Activated B cell treated with CpG ODN at 0.5 μM for 24 hours (primary cell): ENCODE data around the gene GABRG3. TPM values are rescaled to one million over a fixed set of nuclear protein-coding genes. Genes with fewer than 3 reads are reported as not detected.

Experiments
- ATAC-seq: fragments of 200-7000 bp; cut with Tn5 transposase; one replicate; pipeline ENCODE4 v1.10.0; 2021; ENCODE audit warnings: low read depth, mild to moderate bottlenecking, moderate library complexity
- CTCF ChIA-PET: fragments of 350-600 bp; sonication (Branson Sonifier 250); formaldehyde crosslinking; loops from one replicate; lab custom pipeline; 2021; ENCODE audit warnings: antibody characterized with exemption; lab: Charles Lee
- POLR2A ChIA-PET: fragments of 350-600 bp; sonication (Branson Sonifier 250); formaldehyde crosslinking; loops from one replicate; lab custom pipeline; 2021; ENCODE audit warnings: antibody characterized with exemption; lab: Charles Lee
- DNase-seq: peaks from one replicate; pipeline ENCODE4 v3.0.0; 2022
- H3K27ac Mint-ChIP-seq: one replicate; pipeline ENCODE4 v1.8.0; 2020; ENCODE audit warnings: mixed read lengths
- H3K27me3 Mint-ChIP-seq: one replicate; pipeline ENCODE4 v1.8.0; 2021; ENCODE audit warnings: mixed read lengths
- H3K36me3 Mint-ChIP-seq: one replicate; pipeline ENCODE4 v1.8.0; 2021; ENCODE audit warnings: low read depth, mixed read lengths
- H3K4me1 Mint-ChIP-seq: one replicate; pipeline ENCODE4 v1.8.0; 2021; ENCODE audit warnings: mixed read lengths
- H3K4me3 Mint-ChIP-seq: one replicate; pipeline ENCODE4 v1.8.0; 2020; ENCODE audit warnings: mild to moderate bottlenecking, mixed read lengths
- H3K9me3 Mint-ChIP-seq: one replicate; pipeline ENCODE4 v1.8.0; 2020; ENCODE audit warnings: mixed read lengths
- intact Hi-C: fragments of 100-400 bp; cut with micrococcal nuclease; formaldehyde crosslinking; loops from one replicate; pipeline ENCODE4 v1.15.1; 2024
- total RNA-seq: library from RNA; stranded (reverse); gene quantifications from 2 replicates; pipeline ENCODE4 v1.2.3, GENCODE V29; 2022
- TF ChIP-seq, protein P1 (sequence below): fragments of 200-600 bp; IDR thresholded peaks from one replicate; pipeline ENCODE4 v1.8.0; 2022; ENCODE audit warnings: antibody characterized with exemption, mild to moderate bottlenecking

Gene GABRG3
- total RNA-seq, 1 donor from 2014 or later = not detected

DNA sequence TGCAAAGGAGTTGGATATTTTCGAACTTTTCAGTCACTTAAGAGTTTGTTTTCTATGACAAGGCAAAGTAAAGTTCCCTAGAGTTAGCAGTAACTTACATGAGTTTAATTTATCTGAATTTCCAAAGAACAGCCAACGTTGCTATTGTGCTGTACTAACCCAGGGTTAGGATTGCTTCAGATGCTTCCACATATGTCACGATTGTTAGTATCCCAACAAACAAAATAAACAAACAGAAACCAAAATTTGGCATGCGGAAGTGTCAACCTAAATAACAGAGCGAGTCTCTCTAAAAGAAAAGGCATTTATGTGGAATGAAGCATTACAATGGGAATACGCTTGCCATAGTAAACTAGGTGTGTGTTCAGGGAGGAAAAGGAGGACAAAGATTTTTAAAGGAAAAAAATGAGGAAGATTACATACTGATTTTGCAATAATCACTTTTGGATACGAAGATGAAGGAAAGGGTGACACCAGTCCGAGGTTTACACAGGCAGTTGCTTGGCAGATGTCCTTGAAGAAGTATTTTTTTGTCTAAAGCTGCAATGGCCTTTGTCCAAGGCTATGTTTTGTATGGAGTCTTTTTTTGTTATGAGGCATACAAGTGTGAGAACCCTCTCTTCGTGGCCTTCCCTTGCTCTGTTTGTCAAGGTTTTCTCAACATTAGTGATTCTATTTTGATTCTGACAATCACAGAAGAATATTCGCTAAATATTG is 267.9 kb downstream of the GABRG3 start:
- Mint-ChIP-seq H3K4me3 (no peak overlapping the region), H3K9me3 (peaks cover 2% of the 10 kb centered on the region), H3K4me1 (no peaks in the 10 kb centered on the region), H3K36me3 (no peaks in the 10 kb centered on the region), H3K27ac (no peak overlapping the region), H3K27me3 (no peaks in the 10 kb centered on the region)
- CTCF ChIA-PET = no interaction called here
- intact Hi-C loops = no loop called here
- POLR2A ChIA-PET = no interaction called here
- no peak for ATAC-seq
- TF ChIP-seq, protein P1, sequence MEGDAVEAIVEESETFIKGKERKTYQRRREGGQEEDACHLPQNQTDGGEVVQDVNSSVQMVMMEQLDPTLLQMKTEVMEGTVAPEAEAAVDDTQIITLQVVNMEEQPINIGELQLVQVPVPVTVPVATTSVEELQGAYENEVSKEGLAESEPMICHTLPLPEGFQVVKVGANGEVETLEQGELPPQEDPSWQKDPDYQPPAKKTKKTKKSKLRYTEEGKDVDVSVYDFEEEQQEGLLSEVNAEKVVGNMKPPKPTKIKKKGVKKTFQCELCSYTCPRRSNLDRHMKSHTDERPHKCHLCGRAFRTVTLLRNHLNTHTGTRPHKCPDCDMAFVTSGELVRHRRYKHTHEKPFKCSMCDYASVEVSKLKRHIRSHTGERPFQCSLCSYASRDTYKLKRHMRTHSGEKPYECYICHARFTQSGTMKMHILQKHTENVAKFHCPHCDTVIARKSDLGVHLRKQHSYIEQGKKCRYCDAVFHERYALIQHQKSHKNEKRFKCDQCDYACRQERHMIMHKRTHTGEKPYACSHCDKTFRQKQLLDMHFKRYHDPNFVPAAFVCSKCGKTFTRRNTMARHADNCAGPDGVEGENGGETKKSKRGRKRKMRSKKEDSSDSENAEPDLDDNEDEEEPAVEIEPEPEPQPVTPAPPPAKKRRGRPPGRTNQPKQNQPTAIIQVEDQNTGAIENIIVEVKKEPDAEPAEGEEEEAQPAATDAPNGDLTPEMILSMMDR = no peak
- no peak for DNase-seq

DNA sequence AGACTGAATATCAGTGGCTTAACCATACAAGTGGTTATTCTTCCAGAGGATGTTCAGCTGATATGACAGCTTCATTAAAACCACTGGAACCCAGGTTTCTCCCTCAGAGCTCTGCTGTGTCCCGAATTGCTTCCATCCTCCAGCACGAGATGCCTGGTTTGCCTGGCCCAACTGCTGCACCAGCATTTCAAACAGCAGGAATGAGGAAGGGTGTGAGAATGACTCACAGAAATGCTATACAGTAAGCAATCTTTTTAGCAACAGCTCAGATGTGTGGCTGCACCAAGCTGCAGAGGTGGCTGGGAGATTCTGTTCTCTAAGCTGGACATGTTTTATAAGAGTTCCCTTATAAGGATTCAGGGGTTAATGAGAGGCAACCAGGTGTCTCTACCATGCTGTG is 271.0 kb downstream of the GABRG3 start:
- CTCF ChIA-PET = no interaction called here
- Mint-ChIP-seq H3K27ac (no peak overlapping the region), H3K4me1 (no peaks in the 10 kb centered on the region), H3K9me3 (peaks cover 2% of the 10 kb centered on the region), H3K27me3 (no peaks in the 10 kb centered on the region), H3K4me3 (no peak overlapping the region), H3K36me3 (no peaks in the 10 kb centered on the region)
- intact Hi-C loops = no loop called here
- ATAC-seq (no peak), DNase-seq (no peak)
- POLR2A ChIA-PET = no interaction called here
- TF ChIP-seq, protein P1 = no peak

DNA sequence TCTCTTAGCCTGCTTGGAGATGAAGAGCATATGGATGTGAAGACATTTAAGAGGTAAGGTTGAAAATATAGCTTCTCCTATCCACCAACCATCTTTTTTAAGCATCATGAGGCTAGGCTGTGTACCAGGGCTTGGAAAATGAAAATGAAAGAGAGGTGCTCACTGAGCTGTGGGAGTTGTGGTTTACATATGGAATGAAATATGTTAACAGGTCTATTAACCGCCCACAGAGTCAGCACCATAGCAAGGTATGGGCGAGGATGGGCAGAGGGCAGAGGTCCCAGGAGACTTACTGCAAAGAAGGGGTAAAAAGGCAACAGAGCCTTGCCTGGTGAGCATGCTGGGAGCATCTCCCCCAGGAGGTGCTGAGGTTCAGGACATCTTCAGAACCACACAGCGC is 273.1 kb downstream of the GABRG3 start:
- DNase-seq = no peak
- Mint-ChIP-seq H3K27ac (no peak overlapping the region), H3K4me3 (no peak overlapping the region), H3K4me1 (no peaks in the 10 kb centered on the region), H3K9me3 (peaks cover 7% of the 10 kb centered on the region), H3K27me3 (no peaks in the 10 kb centered on the region), H3K36me3 (no peaks in the 10 kb centered on the region)
- ATAC-seq = no peak
- TF ChIP-seq, protein P1 = no peak
- intact Hi-C loops = no loop called here
- CTCF ChIA-PET = no interaction called here
- POLR2A ChIA-PET = no interaction called here

DNA sequence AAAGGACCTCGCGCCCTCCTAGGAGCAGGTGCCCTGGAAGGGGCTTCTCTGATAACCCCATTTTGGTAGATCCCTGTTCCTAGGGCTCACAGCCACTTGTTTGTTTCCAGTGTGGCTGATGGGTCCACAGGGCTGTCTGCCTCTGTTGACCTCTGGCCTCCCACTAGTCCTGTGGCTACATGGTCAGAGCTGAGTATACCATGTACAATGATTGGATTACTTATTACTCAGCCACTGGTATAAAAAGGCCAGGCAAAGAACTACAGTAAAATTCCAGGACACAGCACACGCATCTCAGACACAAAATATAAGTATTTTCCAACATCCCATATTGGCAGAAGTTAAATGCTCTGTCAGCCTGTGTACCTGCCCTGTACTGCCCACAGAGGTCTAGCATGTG is 277.3 kb downstream of the GABRG3 start:
- Mint-ChIP-seq H3K9me3 (peaks cover 5% of the 10 kb centered on the region), H3K4me1 (no peaks in the 10 kb centered on the region), H3K27me3 (no peaks in the 10 kb centered on the region), H3K36me3 (no peaks in the 10 kb centered on the region), H3K27ac (no peak overlapping the region), H3K4me3 (no peak overlapping the region)
- intact Hi-C loops = no loop called here
- DNase-seq (no peak), ATAC-seq (no peak)
- POLR2A ChIA-PET = no interaction called here
- CTCF ChIA-PET = no interaction called here
- TF ChIP-seq, protein P1 = no peak

DNA sequence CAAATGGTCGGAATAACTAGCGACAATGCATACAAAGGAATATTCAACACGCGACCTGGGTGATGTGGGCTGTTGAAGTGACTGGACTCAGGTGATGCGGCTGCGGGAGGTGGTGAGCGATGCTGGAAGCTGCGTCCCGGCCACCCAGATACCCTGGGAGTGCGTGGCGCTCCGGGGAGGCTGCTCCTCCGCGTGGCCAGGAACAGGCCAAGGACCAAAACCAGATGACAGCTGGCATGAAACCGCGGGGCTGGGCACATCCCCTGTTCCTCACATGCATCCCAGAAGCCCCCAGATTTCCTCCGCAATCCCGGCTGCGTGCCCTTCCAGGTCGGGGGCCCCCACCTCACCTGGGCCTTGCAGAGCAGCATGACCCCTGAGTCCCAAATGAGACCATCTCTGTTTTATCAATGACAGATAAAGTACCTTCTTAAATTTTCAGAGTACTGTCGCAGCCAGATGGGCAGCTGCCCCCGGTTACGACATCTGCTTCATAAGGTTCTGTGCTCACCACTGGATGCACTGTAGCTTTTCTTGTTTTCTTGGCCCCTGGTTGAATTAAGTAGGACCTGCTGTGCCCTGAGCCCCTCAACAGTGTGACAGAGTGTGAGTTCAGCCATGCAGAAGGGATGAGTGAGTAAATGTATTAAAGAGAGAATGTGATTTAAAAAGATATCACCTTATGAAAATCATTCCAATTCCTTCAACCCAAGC is 278.2 kb downstream of the GABRG3 start:
- TF ChIP-seq, protein P1 = no peak
- ChIA-PET CTCF (no interaction called here), POLR2A (no interaction called here)
- H3K4me3 Mint-ChIP-seq = no peak overlapping the region
- H3K4me1 Mint-ChIP-seq = no peaks in the 10 kb centered on the region
- intact Hi-C loops = no loop called here
- H3K27me3 Mint-ChIP-seq = no peaks in the 10 kb centered on the region
- H3K36me3 Mint-ChIP-seq = no peaks in the 10 kb centered on the region
- H3K27ac Mint-ChIP-seq = no peak overlapping the region
- ATAC-seq (no peak), DNase-seq (no peak)
- peaks cover 5% of the 10 kb centered on the region for H3K9me3 Mint-ChIP-seq
